HG02840 (cell line): ENCODE measurements around the gene ZNF385D.

Experiments used
- ATAC-seq: cut with Tn5 transposase; IDR thresholded peaks from one replicate; pipeline ENCODE4 v1.9.1; 2021; ENCODE audit warnings: mild to moderate bottlenecking, moderate library complexity, moderate number of reproducible peaks; ENCODE audit not compliant: unreplicated experiment, low FRiP score

ZNF385D gene

GRCh38 chr3:21618695-21619094 is 132.3 kb downstream of the ZNF385D start:
- no peak for ATAC-seq

GRCh38 chr3:21613372-21614070 is 137.5 kb downstream of the ZNF385D start:
- no peak for ATAC-seq

GRCh38 chr3:21601178-21601577 is 149.8 kb downstream of the ZNF385D start:
- no peak for ATAC-seq

- ATAC-seq: no peak
These were observed 151.1 kb downstream of the ZNF385D start for GRCh38 chr3:21599890-21600289.

GRCh38 chr3:21592828-21593227 is 158.2 kb downstream of the ZNF385D start:
- ATAC-seq: no peak

- ATAC-seq: no peak
These were observed 163.1 kb downstream of the ZNF385D start for GRCh38 chr3:21587894-21588293.

GRCh38 chr3:21585216-21585740 is 165.7 kb downstream of the ZNF385D start:
- no peak for ATAC-seq

GRCh38 chr3:21573291-21573690 is 177.7 kb downstream of the ZNF385D start:
- ATAC-seq: no peak

- ATAC-seq: no peak
These were observed 186.5 kb downstream of the ZNF385D start for GRCh38 chr3:21564531-21564930.

GRCh38 chr3:21562243-21562642 is 188.8 kb downstream of the ZNF385D start:
- ATAC-seq: no peak

GRCh38 chr3:21561472-21561871 is 189.5 kb downstream of the ZNF385D start:
- no peak for ATAC-seq

GRCh38 chr3:21551019-21551418 is 200.0 kb downstream of the ZNF385D start:
- ATAC-seq: no peak

GRCh38 chr3:21544076-21544462 is 206.9 kb downstream of the ZNF385D start:
- ATAC-seq: no peak

GRCh38 chr3:21543380-21544075 is 207.5 kb downstream of the ZNF385D start:
- ATAC-seq: no peak

GRCh38 chr3:21542656-21543379 is 208.2 kb downstream of the ZNF385D start:
- no peak for ATAC-seq

- no peak for ATAC-seq
These were observed 210.7 kb downstream of the ZNF385D start for GRCh38 chr3:21540265-21540664.

GRCh38 chr3:21534462-21534861 is 216.5 kb downstream of the ZNF385D start:
- ATAC-seq: no peak

GRCh38 chr3:21533002-21533401 is 218.0 kb downstream of the ZNF385D start:
- no peak for ATAC-seq

- ATAC-seq: no peak
These were observed 219.1 kb downstream of the ZNF385D start for GRCh38 chr3:21531909-21532308.

- no peak for ATAC-seq
These were observed 222.6 kb downstream of the ZNF385D start for GRCh38 chr3:21528291-21528995.

- ATAC-seq: no peak
These were observed 224.5 kb downstream of the ZNF385D start for GRCh38 chr3:21526461-21526860.
